Measurements from ENCODE around the gene SLC14A1.

- TF ChIP-seq POLR2AphosphoS5 (IDR thresholded peaks at IDR 0.05; ENCODE audit: low read depth, low read length) (no peak), POLR2A (IDR thresholded peaks at IDR 0.05; ENCODE audit: low read depth, low read length) (no peak)
Observed at GRCh38 chr18:45688833-45689232, 35.1 kb upstream of the SLC14A1 start.
